ENCODE measurements around the gene ABHD2.
"Not testable (repeated sequence)": the region's sequence is repeated elsewhere in the genome, so short reads cannot be mapped to it uniquely, and the experiment has no call there.

Gene ABHD2

GRCh38 chr15:89081878-89082277 lies 6.4 kb upstream of the ABHD2 start:
- Histone ChIP-seq H3K9me3 (ENCODE audit: insufficient read depth, low read length, severe bottlenecking) (no peaks in the 10 kb centered on the region), H4K20me1 (ENCODE audit: insufficient read depth, low read length) (no peaks in the 10 kb centered on the region), H3K9ac (ENCODE audit: low read depth, low read length) (no peak overlapping the region), H3K79me2 (ENCODE audit: insufficient read depth, low read length) (no peaks in the 10 kb centered on the region), H2AFZ (ENCODE audit: low read depth, low read length) (no peak overlapping the region), H3K36me3 (ENCODE audit: insufficient read depth, low read length) (no peaks in the 10 kb centered on the region), H3K4me2 (ENCODE audit: insufficient read depth, low read length) (no peak overlapping the region), H3K27ac (ENCODE audit: low read length) (no peak overlapping the region), H3K4me3 (ENCODE audit: low read depth in 1 of 2, low read length in 2 of 2) (no peak overlapping the region), H3K4me1 (ENCODE audit: insufficient read depth, low read length) (no peaks in the 10 kb centered on the region), H3K27me3 (ENCODE audit: insufficient read depth, low read length, poor library complexity) (no peaks in the 10 kb centered on the region)
- no peak for ATAC-seq (ENCODE audit: insufficient read depth, low read depth)
- TF ChIP-seq EZH2 (IDR thresholded peaks at IDR 0.05; ENCODE audit: borderline replicate concordance, low read depth, low read length, severe bottlenecking) = no peak
- TF ChIP-seq CTCF (IDR thresholded peaks at IDR 0.05; ENCODE audit: borderline replicate concordance, extremely low read depth, low read length, poor library complexity, severe bottlenecking) = no peak
- DNase-seq = no peak

GRCh38 chr15:89083246-89083645 lies 5.0 kb upstream of the ABHD2 start:
- TF ChIP-seq EZH2 (IDR thresholded peaks at IDR 0.05; ENCODE audit: borderline replicate concordance, low read depth, low read length, severe bottlenecking) (no peak), CTCF (IDR thresholded peaks at IDR 0.05; ENCODE audit: borderline replicate concordance, extremely low read depth, low read length, poor library complexity, severe bottlenecking) (no peak)
- DNase-seq (no peak), ATAC-seq (ENCODE audit: insufficient read depth, low read depth) (no peak)
- Histone ChIP-seq H3K79me2 (ENCODE audit: insufficient read depth, low read length) (no peaks in the 10 kb centered on the region), H3K9ac (ENCODE audit: low read depth, low read length) (no peak overlapping the region), H3K4me3 (ENCODE audit: low read depth in 1 of 2, low read length in 2 of 2) (no peak overlapping the region), H4K20me1 (ENCODE audit: insufficient read depth, low read length) (no peaks in the 10 kb centered on the region), H3K9me3 (ENCODE audit: insufficient read depth, low read length, severe bottlenecking) (no peaks in the 10 kb centered on the region), H3K27me3 (ENCODE audit: insufficient read depth, low read length, poor library complexity) (no peaks in the 10 kb centered on the region), H3K27ac (ENCODE audit: low read length) (no peak overlapping the region), H3K4me1 (ENCODE audit: insufficient read depth, low read length) (peaks cover 7% of the 10 kb centered on the region), H3K36me3 (ENCODE audit: insufficient read depth, low read length) (no peaks in the 10 kb centered on the region), H2AFZ (ENCODE audit: low read depth, low read length) (no peak overlapping the region), H3K4me2 (ENCODE audit: insufficient read depth, low read length) (no peak overlapping the region)

GRCh38 chr15:89085289-89085926 lies 2.8 kb upstream of the ABHD2 start:
- H3K9me3 ChIP-seq (ENCODE audit: insufficient read depth, low read length, severe bottlenecking) = no peaks in the 10 kb centered on the region
- no peaks in the 10 kb centered on the region for H3K27me3 ChIP-seq (ENCODE audit: insufficient read depth, low read length, poor library complexity)
- peaks cover 12% of the 10 kb centered on the region for H3K79me2 ChIP-seq (ENCODE audit: insufficient read depth, low read length)
- H3K4me1 ChIP-seq (ENCODE audit: insufficient read depth, low read length) = peaks cover 22% of the 10 kb centered on the region
- H4K20me1 ChIP-seq (ENCODE audit: insufficient read depth, low read length) = no peaks in the 10 kb centered on the region
- no peak overlapping the region for H3K27ac ChIP-seq (ENCODE audit: low read length)
- H3K9ac ChIP-seq (ENCODE audit: low read depth, low read length) = no peak overlapping the region
- H2AFZ ChIP-seq (ENCODE audit: low read depth, low read length) = no peak overlapping the region
- ATAC-seq (ENCODE audit: insufficient read depth, low read depth) (no peak), DNase-seq (no peak)
- TF ChIP-seq EZH2 (IDR thresholded peaks at IDR 0.05; ENCODE audit: borderline replicate concordance, low read depth, low read length, severe bottlenecking) = no peak
- no peak for TF ChIP-seq CTCF (IDR thresholded peaks at IDR 0.05; ENCODE audit: borderline replicate concordance, extremely low read depth, low read length, poor library complexity, severe bottlenecking)
- no peak overlapping the region for H3K4me3 ChIP-seq (ENCODE audit: low read depth in 1 of 2, low read length in 2 of 2)
- no peak overlapping the region for H3K4me2 ChIP-seq (ENCODE audit: insufficient read depth, low read length)
- H3K36me3 ChIP-seq (ENCODE audit: insufficient read depth, low read length) = no peaks in the 10 kb centered on the region; the same call in 1 of the 2 replicates

- peaks cover 22% of the 10 kb centered on the region for H3K4me1 ChIP-seq (ENCODE audit: insufficient read depth, low read length)
- not testable (repeated sequence) for H2AFZ ChIP-seq (ENCODE audit: low read depth, low read length); H3K36me3 ChIP-seq (ENCODE audit: insufficient read depth, low read length); H3K4me3 ChIP-seq (ENCODE audit: low read depth in 1 of 2, low read length in 2 of 2); H3K9ac ChIP-seq (ENCODE audit: low read depth, low read length); H3K4me2 ChIP-seq (ENCODE audit: insufficient read depth, low read length); H3K27ac ChIP-seq (ENCODE audit: low read length); ATAC-seq (ENCODE audit: insufficient read depth, low read depth); H3K9me3 ChIP-seq (ENCODE audit: insufficient read depth, low read length, severe bottlenecking); H3K27me3 ChIP-seq (ENCODE audit: insufficient read depth, low read length, poor library complexity); DNase-seq; H4K20me1 ChIP-seq (ENCODE audit: insufficient read depth, low read length)
- H3K79me2 ChIP-seq (ENCODE audit: insufficient read depth, low read length) = peaks cover 12% of the 10 kb centered on the region
Measured at GRCh38 chr15:89085933-89086332, 2.3 kb upstream of the ABHD2 start.

GRCh38 chr15:89086390-89086789 lies 1.9 kb upstream of the ABHD2 start:
- H3K4me3 ChIP-seq (ENCODE audit: low read depth in 1 of 2, low read length in 2 of 2); H3K27me3 ChIP-seq (ENCODE audit: insufficient read depth, low read length, poor library complexity); H3K9me3 ChIP-seq (ENCODE audit: insufficient read depth, low read length, severe bottlenecking); H3K9ac ChIP-seq (ENCODE audit: low read depth, low read length); H3K36me3 ChIP-seq (ENCODE audit: insufficient read depth, low read length); H2AFZ ChIP-seq (ENCODE audit: low read depth, low read length); ATAC-seq (ENCODE audit: insufficient read depth, low read depth); H3K4me2 ChIP-seq (ENCODE audit: insufficient read depth, low read length); H3K27ac ChIP-seq (ENCODE audit: low read length); H4K20me1 ChIP-seq (ENCODE audit: insufficient read depth, low read length); DNase-seq: not testable (repeated sequence)
- peaks cover 22% of the 10 kb centered on the region for H3K4me1 ChIP-seq (ENCODE audit: insufficient read depth, low read length)
- peaks cover 12% of the 10 kb centered on the region for H3K79me2 ChIP-seq (ENCODE audit: insufficient read depth, low read length)

All from DND-41 (cell line).